ENCODE results near the gene SMAD6. TPM values are rescaled to one million over a fixed set of nuclear protein-coding genes. Genes with fewer than 3 reads are reported as not detected.
A peak's percentile ranks its signal among the peaks of the same experiment; 100 is the strongest.
"Not testable (repeated sequence)": the region's sequence is repeated elsewhere in the genome, so short reads cannot be mapped to it uniquely, and the experiment has no call there.

The SMAD6 gene
- total RNA-seq, 2 donors from 2014 or later = 14.0 to 25.4 TPM

GRCh38 chr15:66757030-66757429 is 55.0 kb downstream of the SMAD6 start:
- DNase-seq = no peak
- TF ChIP-seq POLR2A (IDR thresholded peaks at IDR 0.05) (no peak), CTCF (IDR thresholded peaks at IDR 0.05) (no peak)
- peaks cover 0 to 3% (median 0%) of the 10 kb centered on the region in 3 donors for H3K9me3 ChIP-seq
- H3K27me3 ChIP-seq = no peaks in the 10 kb centered on the region
- WGBS, 2 donors = 93 to 97% methylated on average over 11 to 12 of the region's 12 CpGs
- intact Hi-C loops (cut with DNase I) = no loop called here
- no peak for ATAC-seq
- H3K4me3 ChIP-seq = no peak overlapping the region
- no peaks in the 10 kb centered on the region for H3K36me3 ChIP-seq (replicated peaks in 1 of 2; ENCODE audit: insufficient read depth in 1 of 2, low read depth in 2 of 2)
- no peak overlapping the region for H3K27ac ChIP-seq
- H3K4me1 ChIP-seq = peaks cover 10% of the 10 kb centered on the region

DNA sequence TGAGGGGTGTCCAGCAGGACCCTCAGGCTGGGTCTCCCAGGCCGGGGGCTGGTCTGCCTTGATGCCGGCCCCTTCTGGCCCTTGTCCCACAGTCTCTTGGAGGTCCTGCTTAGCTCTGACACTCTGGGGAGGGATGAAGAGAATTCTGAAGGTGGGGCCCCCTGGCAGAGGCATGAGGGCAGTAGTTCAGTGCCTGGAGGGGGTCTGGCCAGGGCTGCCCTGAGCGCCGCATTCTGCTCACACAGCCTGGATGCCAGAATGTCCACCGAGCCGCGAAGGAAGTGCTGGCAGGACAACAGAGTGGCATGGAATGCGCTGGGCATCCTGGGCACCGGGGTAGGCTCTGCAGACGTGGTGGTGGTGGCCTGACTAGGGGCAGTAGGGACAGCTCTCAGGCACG is 55.5 kb downstream of the SMAD6 start:
- no peak for TF ChIP-seq POLR2A (IDR thresholded peaks at IDR 0.05)
- no peak for TF ChIP-seq CTCF (IDR thresholded peaks at IDR 0.05)
- H3K36me3 ChIP-seq (replicated peaks in 1 of 2; ENCODE audit: insufficient read depth in 1 of 2, low read depth in 2 of 2) = no peaks in the 10 kb centered on the region
- no peaks in the 10 kb centered on the region for H3K27me3 ChIP-seq
- H3K4me1 ChIP-seq = peaks cover 14% of the 10 kb centered on the region
- H3K4me3 ChIP-seq = no peak overlapping the region
- ATAC-seq = no peak
- H3K9me3 ChIP-seq = peaks cover 0 to 3% (median 0%) of the 10 kb centered on the region in 3 donors
- 89 to 94% methylated on average over 2 to 11 of the region's 11 CpGs for WGBS, 2 donors
- no peak overlapping the region for H3K27ac ChIP-seq
- intact Hi-C loops (cut with DNase I) = no loop called here
- DNase-seq = peak in 1 of 4 donors; percentile 9

GRCh38 chr15:66758217-66758616 is 56.2 kb downstream of the SMAD6 start:
- H3K9me3 ChIP-seq; H3K27ac ChIP-seq; H3K36me3 ChIP-seq (replicated peaks in 1 of 2; ENCODE audit: insufficient read depth in 1 of 2, low read depth in 2 of 2); H3K27me3 ChIP-seq; DNase-seq; H3K4me3 ChIP-seq; ATAC-seq; intact Hi-C loops (cut with DNase I): not testable (repeated sequence)
- H3K4me1 ChIP-seq = peaks cover 21% of the 10 kb centered on the region
- WGBS, 2 donors = 60 to 68% methylated on average over 6 of the region's 6 CpGs

DNA sequence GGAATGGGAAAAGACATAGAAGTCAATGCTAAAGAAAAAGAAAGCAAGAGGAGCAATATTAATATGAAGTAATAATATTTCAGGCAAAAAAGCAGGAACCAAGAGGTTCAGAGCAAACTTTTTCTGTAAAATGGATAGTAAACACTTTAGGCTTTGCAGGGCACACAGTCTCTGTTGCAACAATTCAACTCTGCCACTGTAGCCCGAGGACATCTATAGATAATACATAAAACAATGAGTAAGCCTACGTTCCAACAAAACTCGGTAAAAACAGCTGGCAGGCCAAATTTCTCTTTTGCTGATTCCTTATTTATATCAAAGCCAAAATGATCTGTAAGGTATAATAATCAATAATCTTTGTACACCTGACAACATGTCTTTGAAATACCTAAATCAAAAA is 56.8 kb downstream of the SMAD6 start:
- 34 to 43% methylated on average over 3 of the region's 3 CpGs for WGBS, 2 donors
- Histone ChIP-seq H3K36me3 (replicated peaks in 1 of 2; ENCODE audit: insufficient read depth in 1 of 2, low read depth in 2 of 2) (no peaks in the 10 kb centered on the region), H3K27ac (peak overlapping the region in 1 of 4 donors; percentile 11), H3K4me1 (peaks cover 27% of the 10 kb centered on the region), H3K27me3 (no peaks in the 10 kb centered on the region), H3K4me3 (no peak overlapping the region), H3K9me3 (peaks cover 0 to 3% (median 0%) of the 10 kb centered on the region in 3 donors)
- TF ChIP-seq CTCF (IDR thresholded peaks at IDR 0.05) (no peak), POLR2A (IDR thresholded peaks at IDR 0.05) (no peak)
- ATAC-seq = no peak
- no peak for DNase-seq
- intact Hi-C loops (cut with DNase I) = no loop called here

DNA sequence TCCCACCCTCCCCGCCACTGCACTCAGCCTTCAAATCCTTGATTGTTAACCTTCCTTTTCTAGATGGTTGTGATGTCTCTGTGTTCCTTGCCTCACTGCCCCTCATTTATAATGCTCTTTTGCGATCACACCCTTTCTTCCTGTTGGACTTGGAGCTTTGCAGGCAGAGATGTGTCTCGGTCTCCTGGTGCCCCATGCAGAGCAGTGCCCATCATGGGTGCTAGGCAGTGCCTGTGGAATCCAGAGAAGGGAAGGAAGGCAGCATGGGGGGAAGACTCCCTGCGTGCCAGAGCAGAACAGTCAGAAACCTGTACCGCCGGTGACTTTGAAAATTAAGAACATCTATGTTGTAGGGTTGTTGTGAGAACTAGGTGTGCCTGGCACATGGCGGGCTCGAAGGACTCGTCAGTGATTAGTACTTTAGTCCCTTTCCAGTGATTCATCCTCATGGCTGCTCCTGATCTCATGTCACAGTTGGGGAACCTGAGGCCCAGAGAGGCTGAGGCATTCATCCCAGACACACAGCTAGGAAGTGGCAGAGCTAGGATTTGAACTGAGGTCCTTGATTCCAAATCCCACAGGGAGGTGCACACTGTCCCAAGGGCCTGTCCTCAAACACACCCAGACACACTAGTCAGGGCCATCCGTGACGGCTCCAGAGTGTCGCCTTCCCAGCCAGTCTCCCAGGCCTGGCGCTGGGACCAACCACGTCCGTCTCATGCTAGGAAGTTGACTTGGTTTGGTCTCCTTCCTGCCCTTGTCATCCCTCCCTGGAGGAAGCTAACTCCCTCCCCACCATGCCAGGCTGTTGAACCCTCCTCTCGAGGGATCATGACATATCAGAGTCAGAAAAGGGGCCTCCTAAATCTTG is 58.3 kb downstream of the SMAD6 start:
- TF ChIP-seq POLR2A (IDR thresholded peaks at IDR 0.05) (no peak), CTCF (IDR thresholded peaks at IDR 0.05) (no peak)
- Histone ChIP-seq H3K4me3 (no peak overlapping the region), H3K36me3 (replicated peaks in 1 of 2; ENCODE audit: insufficient read depth in 1 of 2, low read depth in 2 of 2) (no peaks in the 10 kb centered on the region), H3K4me1 (peaks cover 42% of the 10 kb centered on the region), H3K27ac (peak overlapping the region in 2 of 4 donors; percentile 80 to 86), H3K9me3 (no peaks in the 10 kb centered on the region), H3K27me3 (no peaks in the 10 kb centered on the region)
- 90 to 91% methylated on average over 13 to 16 of the region's 16 CpGs for WGBS, 2 donors
- DNase-seq (no peak), ATAC-seq (no peak)
- intact Hi-C loops (cut with DNase I) = no loop called here

Measured in body of pancreas (tissue), 4 donors.